Esophagus squamous epithelium (tissue), 4 donors: ENCODE results near the gene SIX4.

Experiments
- POLR2A ChIP-seq, 4 donors: fragments of 450-650 bp; IDR thresholded peaks; one replicate each; pipeline ENCODE4 v1.6.1; 2017; ENCODE audit warnings: antibody characterized with exemption in 4 of 4, mild to moderate bottlenecking in 4 of 4, moderate library complexity in 3 of 4
- TF ChIP-seq, protein P1 (sequence below), 6 experiments: fragments of 450-650 bp in 4 of 6; fragments of 200-600 bp in 2 of 6; sonication (generic) in 2 of 6; IDR thresholded peaks; one replicate each; pipeline ENCODE4 v1.5.1; 2016 to 2019; ENCODE audit warnings: antibody characterized with exemption in 6 of 6, mild to moderate bottlenecking in 4 of 6, moderate library complexity in 4 of 6

DNA sequence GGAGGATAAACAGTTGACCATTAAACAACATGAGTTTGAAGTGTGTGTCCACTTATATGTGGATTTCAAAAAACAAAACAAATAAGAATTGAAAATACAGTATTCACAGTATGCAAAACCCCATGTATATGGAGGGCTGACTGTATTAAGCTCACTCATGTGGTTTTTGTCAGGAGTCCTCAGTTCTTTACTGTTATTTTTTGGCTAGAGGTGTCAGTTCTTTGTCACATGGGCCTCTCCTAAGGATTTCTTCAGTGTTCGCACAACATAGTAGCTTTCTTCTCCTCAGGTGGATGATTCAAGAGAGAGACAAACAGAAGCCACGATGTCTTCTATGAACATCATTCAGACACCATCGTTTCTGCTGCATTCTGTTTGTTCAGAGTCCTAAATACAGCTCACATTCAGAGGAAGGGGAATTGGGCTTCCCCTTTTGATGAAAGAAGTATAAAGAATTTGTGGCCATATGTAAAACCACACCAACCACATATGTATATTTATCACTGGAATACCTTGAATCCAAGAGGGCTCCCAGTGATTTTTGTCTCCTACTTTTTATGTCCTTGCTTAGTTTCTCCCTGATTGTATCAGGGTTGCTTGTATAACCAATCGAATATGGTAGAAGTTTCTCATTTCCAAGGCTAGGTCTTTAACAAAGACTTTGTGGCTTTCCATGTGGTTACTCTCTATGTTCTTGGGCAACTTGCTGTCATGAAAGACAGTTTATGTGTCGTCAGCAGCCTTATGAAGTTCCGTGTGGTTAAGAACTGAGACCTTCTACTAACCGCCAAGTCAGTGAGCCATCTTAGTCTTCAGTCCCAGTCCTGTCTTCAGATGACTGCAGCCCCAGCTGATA, 29.3 kb upstream of the SIX4 start:
- TF ChIP-seq, protein P1, sequence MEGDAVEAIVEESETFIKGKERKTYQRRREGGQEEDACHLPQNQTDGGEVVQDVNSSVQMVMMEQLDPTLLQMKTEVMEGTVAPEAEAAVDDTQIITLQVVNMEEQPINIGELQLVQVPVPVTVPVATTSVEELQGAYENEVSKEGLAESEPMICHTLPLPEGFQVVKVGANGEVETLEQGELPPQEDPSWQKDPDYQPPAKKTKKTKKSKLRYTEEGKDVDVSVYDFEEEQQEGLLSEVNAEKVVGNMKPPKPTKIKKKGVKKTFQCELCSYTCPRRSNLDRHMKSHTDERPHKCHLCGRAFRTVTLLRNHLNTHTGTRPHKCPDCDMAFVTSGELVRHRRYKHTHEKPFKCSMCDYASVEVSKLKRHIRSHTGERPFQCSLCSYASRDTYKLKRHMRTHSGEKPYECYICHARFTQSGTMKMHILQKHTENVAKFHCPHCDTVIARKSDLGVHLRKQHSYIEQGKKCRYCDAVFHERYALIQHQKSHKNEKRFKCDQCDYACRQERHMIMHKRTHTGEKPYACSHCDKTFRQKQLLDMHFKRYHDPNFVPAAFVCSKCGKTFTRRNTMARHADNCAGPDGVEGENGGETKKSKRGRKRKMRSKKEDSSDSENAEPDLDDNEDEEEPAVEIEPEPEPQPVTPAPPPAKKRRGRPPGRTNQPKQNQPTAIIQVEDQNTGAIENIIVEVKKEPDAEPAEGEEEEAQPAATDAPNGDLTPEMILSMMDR (IDR thresholded peaks at IDR 0.05), result no peak
- no peak for TF ChIP-seq POLR2A (IDR thresholded peaks at IDR 0.05)
